ENCODE data around the gene POLDIP2.

Gene POLDIP2

GRCh38 chr17:28372203-28372944, 15.0 kb upstream of the POLDIP2 start:
- TF ChIP-seq EZH2 (optimal IDR thresholded peaks at IDR 0.05; ENCODE audit: low read depth, low read length): no peak
- no peak for TF ChIP-seq CTCF (IDR thresholded peaks at IDR 0.05; ENCODE audit: low read length)
- Histone ChIP-seq H4K20me1 (ENCODE audit: insufficient read depth, low read length) (no peaks in the 10 kb centered on the region), H3K4me2 (ENCODE audit: low read depth, low read length) (peak overlapping the region; percentile 95), H3K79me2 (ENCODE audit: low read length) (no peaks in the 10 kb centered on the region), H3K9ac (ENCODE audit: low read length) (peak overlapping the region; percentile 45; the same call in 1 of the 2 replicates), H3K4me3 (ENCODE audit: low read length) (peak overlapping the region; percentile 85), H2AFZ (ENCODE audit: low read length) (peak overlapping the region; percentile 44), H3F3A (ENCODE audit: insufficient read depth, low read length) (peaks cover 15% of the 10 kb centered on the region), H3K27me3 (replicated peaks; ENCODE audit: insufficient read depth, low read length) (no peaks in the 10 kb centered on the region), H3K9me3 (replicated peaks; ENCODE audit: insufficient read depth, low read length) (no peaks in the 10 kb centered on the region), H3K9me2 (replicated peaks; ENCODE audit: insufficient read depth, low read length) (no peaks in the 10 kb centered on the region), H3K4me1 (ENCODE audit: low read length) (0 out of 2 replicates have a peak, but pooled peaks cover 4% of the 10 kb centered on the region), H3K36me3 (replicated peaks; ENCODE audit: insufficient read depth, low read length) (no peaks in the 10 kb centered on the region), H3K27ac (ENCODE audit: low read length) (no peak overlapping the region)
- no peak for DNase-seq

GRCh38 chr17:28371245-28372202, 14.2 kb upstream of the POLDIP2 start, which contains the start of gene SARM1:
TSS of gene SARM1 (plus strand) at chr17:28371694. CDS start at chr17:28372033, 339 bp downstream.
- TF ChIP-seq CTCF (IDR thresholded peaks at IDR 0.05; ENCODE audit: low read length): no peak
- TF ChIP-seq EZH2 (optimal IDR thresholded peaks at IDR 0.05; ENCODE audit: low read depth, low read length): no peak
- no peak for TF ChIP-seq EZH2phosphoT487 (IDR thresholded peaks at IDR 0.05; ENCODE audit: low read length)
- no peaks in the 10 kb centered on the region for H3K9me2 ChIP-seq (replicated peaks; ENCODE audit: insufficient read depth, low read length)
- DNase-seq: peak; percentile 78
- no peaks in the 10 kb centered on the region for H3K27me3 ChIP-seq (replicated peaks; ENCODE audit: insufficient read depth, low read length)
- H3K79me2 ChIP-seq (ENCODE audit: low read length): no peaks in the 10 kb centered on the region
- H3K9ac ChIP-seq (ENCODE audit: low read length): peak within 1 kb of the TSS; percentile 45
- peak within 1 kb of the TSS; percentile 95 for H3K4me2 ChIP-seq (ENCODE audit: low read depth, low read length)
- H3F3A ChIP-seq (ENCODE audit: insufficient read depth, low read length): peaks cover 15% of the 10 kb centered on the region
- 0 out of 2 replicates have a peak, but pooled peaks cover 4% of the 10 kb centered on the region for H3K4me1 ChIP-seq (ENCODE audit: low read length)
- peak within 1 kb of the TSS; percentile 88 for H2AFZ ChIP-seq (ENCODE audit: low read length)
- no peak within 1 kb of the TSS for H3K27ac ChIP-seq (ENCODE audit: low read length)
- H4K20me1 ChIP-seq (ENCODE audit: insufficient read depth, low read length): no peaks in the 10 kb centered on the region
- H3K4me3 ChIP-seq (ENCODE audit: low read length): peak within 1 kb of the TSS; percentile 85
- no peaks in the 10 kb centered on the region for H3K9me3 ChIP-seq (replicated peaks; ENCODE audit: insufficient read depth, low read length)
- H3K36me3 ChIP-seq (replicated peaks; ENCODE audit: insufficient read depth, low read length): no peaks in the 10 kb centered on the region

GRCh38 chr17:28370744-28371103, 13.4 kb upstream of the POLDIP2 start:
- Histone ChIP-seq H3K9me3 (replicated peaks; ENCODE audit: insufficient read depth, low read length) (no peaks in the 10 kb centered on the region), H2AFZ (ENCODE audit: low read length) (peak overlapping the region; percentile 88; the same call in 1 of the 2 replicates), H3K36me3 (replicated peaks; ENCODE audit: insufficient read depth, low read length) (no peaks in the 10 kb centered on the region), H3K79me2 (ENCODE audit: low read length) (no peaks in the 10 kb centered on the region), H3F3A (ENCODE audit: insufficient read depth, low read length) (peaks cover 15% of the 10 kb centered on the region), H3K9ac (ENCODE audit: low read length) (no peak overlapping the region), H3K9me2 (replicated peaks; ENCODE audit: insufficient read depth, low read length) (no peaks in the 10 kb centered on the region), H3K4me1 (ENCODE audit: low read length) (0 out of 2 replicates have a peak, but pooled peaks cover 4% of the 10 kb centered on the region), H3K4me2 (ENCODE audit: low read depth, low read length) (peak overlapping the region; percentile 95; the same call in 1 of the 2 replicates), H3K27ac (ENCODE audit: low read length) (no peak overlapping the region), H4K20me1 (ENCODE audit: insufficient read depth, low read length) (no peaks in the 10 kb centered on the region), H3K4me3 (ENCODE audit: low read length) (no peak overlapping the region), H3K27me3 (replicated peaks; ENCODE audit: insufficient read depth, low read length) (no peaks in the 10 kb centered on the region)
- no peak for TF ChIP-seq CTCF (IDR thresholded peaks at IDR 0.05; ENCODE audit: low read length)
- TF ChIP-seq EZH2 (optimal IDR thresholded peaks at IDR 0.05; ENCODE audit: low read depth, low read length): no peak
- TF ChIP-seq EZH2phosphoT487 (IDR thresholded peaks at IDR 0.05; ENCODE audit: low read length): no peak
- DNase-seq: no peak
